ENCODE data around the gene ASCL3.
A peak's percentile ranks its signal among the peaks of the same experiment; 100 is the strongest.
"Not testable (repeated sequence)": the region's sequence is repeated elsewhere in the genome, so short reads cannot be mapped to it uniquely, and the experiment has no call there.

ASCL3 gene, protein sequence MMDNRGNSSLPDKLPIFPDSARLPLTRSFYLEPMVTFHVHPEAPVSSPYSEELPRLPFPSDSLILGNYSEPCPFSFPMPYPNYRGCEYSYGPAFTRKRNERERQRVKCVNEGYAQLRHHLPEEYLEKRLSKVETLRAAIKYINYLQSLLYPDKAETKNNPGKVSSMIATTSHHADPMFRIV

DNA sequence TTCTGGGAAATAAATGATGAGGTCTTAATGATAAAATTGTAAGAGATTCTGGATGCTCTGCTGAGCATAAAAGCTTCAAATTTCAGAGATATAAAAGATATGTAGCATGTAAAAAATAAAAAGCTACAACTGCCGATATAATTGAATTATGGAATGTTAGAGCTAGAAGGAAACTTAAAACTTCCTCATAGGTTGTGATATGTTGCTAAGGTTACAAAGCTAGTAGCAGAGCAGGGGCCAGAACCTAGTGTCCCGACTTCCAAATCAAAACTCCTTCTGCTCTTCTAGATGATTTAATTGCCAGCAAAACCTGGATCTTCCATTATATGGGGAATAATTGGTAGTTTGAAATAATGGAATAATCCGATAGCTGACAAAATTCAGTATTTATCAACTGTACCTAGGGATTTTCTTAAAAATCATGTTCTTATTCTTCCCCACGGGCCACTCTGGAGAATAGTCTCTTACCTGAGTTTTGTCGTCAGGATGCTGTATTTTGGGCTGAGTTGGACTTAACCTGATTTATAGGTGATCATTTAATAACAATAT lies at the start of gene ASCL3:
Gene ASCL3 (minus strand): TSS at position 499 of the 549 bp plus-strand sequence. CDS start 4,855 bp downstream, outside the sequence.
- no peak for DNase-seq

DNA sequence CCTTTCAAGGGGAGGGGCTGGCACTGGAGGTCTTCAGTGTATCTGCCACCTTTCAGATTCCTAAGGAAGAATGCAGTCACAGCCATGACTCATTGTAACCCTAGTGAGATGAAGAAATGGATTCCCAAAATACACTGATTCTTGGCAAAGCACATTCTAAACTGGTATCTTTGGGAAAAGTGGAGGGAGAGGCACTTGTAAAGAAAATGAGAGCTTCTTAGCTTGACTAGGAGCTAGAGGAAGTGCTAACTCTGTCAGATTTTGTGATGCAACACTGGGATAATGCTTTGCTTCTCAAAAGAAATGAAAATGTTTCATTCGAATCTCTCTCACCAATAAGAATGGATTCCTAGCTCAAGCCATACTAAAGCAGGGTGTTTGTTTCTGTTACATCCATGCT lies 46.6 kb upstream of the ASCL3 start:
- DNase-seq, result no peak

DNA sequence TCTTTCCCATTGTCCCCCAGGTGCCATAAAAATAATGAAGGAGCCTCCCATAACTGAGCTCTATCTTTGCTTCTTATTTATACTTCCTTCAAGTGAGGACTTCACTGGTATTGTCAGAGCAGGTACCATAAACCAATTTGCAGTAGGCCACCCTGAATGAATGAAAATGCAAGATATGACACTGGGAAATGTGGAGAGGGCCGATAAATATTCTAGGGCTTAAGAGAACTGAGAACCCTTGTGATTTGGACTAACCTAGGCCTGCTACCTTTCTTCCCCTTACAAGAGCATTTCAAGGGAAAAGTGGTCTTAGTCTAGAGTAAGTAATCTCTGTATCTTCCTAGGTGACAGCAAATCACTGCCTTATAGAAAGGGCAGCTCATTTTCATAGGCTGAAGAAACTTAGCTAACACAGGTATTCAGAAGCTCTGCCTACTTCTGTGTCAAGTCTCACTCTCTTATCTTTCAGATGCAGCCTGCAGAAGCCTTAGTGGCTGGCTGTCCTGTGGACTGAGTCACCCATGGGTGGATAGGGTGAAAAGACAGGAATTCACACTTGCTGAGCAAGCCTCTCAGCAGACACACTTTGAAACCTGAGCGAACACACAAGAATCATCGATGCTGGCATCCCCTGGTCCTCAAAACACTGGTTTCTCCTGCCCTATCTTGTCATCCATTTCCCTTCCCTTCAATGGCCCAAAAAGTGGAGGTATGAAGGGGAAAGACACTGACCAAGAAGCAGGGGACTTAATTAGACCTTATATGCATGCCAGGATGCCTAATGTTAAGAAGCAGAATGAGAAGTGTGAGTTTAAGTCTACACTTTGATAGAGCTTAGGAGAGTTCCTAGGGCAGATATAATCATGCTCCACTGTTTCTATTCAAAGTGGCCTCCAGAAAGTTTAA lies 45.8 kb upstream of the ASCL3 start:
- no peak for DNase-seq

DNA sequence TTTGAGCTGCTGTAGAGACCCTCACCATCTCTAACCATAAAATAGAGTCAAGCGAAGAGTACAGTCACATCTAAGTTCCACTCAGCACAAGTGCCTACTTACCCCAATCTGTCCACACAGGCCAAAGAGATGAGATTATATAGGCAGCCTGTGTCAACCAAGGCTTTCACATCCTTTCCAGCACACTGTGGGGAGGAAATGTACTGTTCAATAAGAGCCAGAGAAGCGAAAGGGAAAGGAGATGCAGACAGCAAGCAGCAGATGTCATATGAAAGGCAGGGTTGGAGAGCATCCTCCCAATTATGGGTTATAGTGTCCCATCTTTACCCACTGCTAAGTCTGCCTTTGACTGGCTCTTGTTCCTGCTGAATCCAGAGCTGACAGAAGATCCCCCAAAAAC lies 44.6 kb upstream of the ASCL3 start:
- DNase-seq, result no peak

DNA sequence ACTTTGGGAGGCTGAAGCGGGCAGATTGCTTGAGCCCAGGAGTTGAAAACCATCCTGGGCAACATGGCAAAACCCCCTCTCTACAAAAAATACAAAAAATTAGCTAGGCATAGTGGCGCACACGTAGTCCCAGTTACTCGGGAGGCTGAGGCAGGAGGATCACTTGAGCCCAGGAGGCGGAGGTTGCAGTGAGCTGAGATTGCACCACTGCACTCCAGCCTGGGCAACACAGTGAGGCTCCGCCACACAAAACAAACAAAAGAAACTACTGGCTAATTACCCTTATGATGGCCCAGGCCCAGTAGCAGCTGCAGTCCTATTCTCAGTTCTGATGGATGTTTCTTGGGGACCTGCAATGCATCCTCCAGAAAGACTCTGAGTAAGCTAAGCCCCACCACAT lies 44.0 kb upstream of the ASCL3 start:
- not testable (repeated sequence) for DNase-seq

DNA sequence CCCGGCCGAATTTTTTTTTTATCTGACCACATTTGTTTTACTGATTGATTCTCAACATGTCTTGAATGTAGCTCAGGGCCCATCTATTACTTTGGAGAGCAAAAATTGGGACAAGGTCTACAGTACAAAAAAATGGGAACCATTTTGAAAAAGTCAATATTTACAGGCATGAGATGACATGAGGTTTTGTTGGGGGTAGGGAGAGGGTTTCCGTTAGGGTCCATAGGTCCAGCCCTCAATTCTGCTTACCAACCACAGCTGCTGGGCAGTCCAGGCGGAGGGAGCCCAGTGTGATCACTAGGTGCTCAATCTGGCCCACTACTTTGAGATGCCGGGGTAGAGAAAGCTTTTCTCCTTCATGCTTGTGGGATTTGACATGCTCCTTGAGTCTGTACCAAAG lies 42.6 kb upstream of the ASCL3 start:
- no peak for DNase-seq

DNA sequence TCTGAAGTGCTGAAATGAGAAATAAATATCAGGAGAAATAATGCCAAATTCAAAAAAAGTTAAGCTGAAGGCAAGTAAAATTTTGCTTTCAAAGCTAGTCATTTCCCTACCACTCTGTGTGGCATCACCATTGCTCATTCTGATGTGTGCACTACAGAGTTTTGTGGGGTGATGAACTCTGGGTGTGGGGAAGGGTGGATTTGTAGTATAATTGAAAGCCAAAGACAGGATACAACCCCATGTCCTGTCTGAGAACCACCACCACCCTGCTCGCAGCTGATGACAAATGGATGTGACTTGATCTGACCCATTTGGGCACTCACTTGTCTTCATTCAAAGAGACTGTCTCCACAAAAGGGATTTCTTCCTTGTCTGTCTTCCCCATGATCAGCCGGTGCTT lies 40.7 kb upstream of the ASCL3 start:
- DNase-seq, result no peak

DNA sequence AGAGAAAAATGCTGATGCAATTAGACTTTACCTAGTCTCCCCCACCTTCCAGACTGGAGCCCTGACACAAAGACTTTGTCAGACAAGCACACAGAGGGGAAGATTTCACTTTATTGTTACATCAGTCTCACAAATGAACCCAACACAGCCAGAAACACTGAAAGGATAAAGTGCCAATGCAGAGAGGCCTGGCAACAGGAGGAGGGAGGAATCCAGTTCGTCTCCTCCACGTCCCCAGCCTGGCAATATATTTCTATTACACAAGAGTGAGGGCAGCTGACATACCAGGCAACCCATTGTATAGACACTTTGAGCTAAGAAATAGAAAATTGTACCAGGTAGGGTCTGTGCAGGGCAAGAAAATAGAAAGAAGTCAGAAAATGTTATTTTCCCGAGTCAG lies 37.7 kb upstream of the ASCL3 start:
- no peak for DNase-seq

DNA sequence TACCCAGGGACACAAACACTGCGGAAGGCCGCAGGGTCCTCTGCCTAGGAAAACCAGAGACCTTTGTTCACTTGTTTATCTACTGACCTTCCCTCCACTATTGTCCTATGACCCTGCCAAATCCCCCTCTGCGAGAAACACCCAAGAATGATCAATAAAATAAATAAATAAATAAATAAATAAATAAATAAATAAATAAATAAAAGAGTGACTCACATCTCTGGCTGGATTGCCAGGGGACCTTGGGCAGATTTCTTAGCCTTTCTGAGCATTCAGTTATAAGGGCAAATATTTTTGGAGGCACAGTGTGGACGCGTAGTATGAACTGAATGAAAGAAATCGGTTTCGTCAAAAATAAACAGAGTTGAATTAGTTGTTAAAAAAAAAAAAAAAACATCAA lies 36.5 kb upstream of the ASCL3 start:
- DNase-seq, result not testable (repeated sequence)

DNA sequence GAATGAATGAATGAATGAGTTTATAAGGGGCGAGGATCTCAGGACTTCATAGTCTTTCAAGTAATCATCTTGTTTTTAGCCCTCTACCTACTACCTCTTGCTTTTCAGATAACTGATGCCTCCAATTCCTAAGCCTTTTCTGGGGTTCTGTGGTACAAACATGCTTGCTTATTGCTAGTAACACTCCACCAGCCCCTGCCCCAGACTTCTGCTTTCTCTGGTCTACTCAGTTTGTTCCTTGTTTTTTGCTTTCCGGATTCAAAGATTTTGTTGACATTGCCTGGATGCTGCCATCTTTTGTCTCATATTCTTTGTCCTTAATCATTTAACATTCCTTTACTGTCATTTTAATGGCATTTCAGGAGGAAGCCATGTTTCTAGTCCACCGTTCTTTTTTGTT lies 30.3 kb upstream of the ASCL3 start:
- no peak for DNase-seq

DNA sequence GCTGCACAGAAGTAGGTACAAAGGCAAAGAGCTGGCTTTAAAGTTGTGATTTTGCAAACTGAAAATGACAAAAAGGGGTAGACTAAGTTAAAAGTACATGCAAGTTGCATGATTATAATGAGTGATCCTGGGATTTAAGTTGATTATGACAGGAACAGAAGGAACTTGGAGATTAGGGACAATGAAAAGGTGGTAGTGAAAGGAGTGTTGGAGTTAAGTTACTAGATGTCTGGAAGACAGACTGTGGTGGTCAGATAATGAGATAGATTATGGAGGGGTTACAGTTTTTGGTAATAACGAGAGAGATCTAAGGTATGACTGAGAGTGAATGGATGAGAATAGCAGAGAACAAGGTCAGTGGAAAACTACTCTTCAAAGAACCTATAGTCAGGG lies 29.1 kb upstream of the ASCL3 start:
- DNase-seq, result no peak

DNA sequence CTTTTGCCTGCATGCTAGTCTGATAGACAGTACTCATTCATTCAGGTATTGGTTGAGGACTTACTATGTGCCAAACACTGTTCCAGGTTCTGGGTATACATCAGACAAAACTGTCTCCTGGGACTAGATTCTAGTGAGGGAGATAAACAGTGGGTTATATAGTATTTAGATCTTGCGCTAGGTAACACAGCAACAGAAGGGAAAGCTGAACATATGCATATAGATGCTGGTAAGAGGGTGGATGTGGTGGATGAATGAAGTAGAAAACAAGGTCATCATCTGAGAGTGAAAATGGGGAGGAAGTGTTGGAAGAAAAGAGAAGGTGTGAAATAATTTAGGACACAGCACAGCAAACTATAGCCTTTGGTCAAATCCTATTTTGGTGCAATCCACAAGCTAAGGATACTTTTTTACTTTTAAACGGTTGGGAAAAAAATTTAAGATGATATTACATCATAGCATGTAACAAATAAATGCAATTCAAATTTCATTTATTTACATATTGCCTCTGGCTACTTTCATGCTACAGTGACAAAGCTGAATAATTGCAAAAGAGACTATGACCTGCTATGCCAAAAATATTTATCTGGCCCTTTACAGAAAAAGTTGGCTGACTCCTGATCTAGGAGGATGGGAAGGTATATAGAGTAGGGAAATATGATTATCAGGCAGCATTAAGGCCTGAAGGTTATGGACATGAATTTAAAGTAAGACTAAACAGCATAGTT lies 28.5 kb upstream of the ASCL3 start:
- DNase-seq, result no peak

DNA sequence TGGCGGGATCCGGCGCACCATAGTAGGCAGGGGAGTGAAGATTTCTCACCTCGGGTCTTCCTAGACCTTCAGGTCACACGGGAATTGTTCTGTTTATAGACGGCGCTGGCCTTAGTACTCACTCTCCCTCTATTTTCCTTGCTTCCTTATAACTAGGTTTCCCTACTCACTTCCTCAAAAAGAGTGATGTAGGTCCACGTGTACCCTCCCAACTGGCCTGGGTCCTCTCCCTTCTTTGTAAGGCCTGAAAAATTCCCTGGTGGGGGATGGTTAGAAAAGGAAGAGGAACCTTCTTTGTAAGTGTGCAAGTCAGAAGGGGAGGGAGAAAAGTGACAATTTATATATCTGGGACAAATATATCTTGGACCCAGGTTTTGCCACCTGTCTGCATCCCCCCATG lies 24.4 kb upstream of the ASCL3 start:
- DNase-seq, result no peak

DNA sequence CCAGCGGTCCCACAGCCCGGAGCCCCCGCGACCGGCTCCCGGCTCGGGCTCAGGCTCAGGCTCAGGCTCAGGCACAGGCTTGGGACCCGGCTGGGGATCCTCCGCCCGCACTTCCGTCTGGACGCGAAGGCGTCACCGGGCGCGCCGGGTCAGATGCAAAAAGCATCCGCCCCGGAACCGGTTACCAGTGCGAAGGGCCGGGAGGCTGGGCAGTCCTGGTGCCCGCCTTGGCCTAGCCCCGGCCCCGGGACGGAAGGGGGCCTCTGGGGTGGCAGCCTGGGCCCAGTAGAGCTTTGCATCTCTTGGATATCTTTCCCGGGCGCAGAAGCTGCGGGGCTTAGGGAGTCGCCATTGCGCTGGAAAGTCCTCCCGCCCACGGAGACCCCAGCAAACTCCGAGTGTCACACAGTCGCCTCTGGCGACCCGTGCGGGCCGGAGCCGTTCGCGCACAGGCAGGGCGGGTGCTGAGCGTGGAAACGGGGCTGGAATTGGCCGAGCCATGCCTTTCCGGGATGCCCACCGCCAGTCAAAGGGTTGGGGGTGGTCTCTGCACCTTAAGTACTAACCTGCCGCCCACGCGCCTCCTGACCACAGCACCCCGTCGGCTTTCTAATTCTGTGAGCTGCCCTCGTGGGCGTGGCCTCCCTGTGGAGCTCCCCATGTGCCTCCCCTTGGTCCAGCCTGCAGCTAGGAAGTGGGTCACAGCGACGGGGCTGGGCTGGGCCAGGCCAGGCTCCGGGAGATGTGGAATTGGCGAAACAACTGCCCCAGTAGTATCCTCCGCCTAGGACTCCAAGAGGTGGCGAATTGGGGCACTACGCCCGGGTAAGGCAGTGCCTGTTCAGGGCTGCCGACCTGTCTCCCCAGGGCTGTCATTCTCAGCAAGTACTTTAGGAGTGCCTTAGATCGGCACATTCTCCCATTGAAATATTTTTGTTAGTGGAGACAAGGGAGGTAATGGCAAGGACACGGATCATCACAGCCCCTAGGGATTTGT lies 21.8 kb upstream of the ASCL3 start, which contains the start of gene TMEM9B:
Gene TMEM9B (minus strand): TSS at position 119 of the 997 bp plus-strand sequence. CDS start 129 bp downstream, outside the sequence.
- peak; percentile 72 for DNase-seq

DNA sequence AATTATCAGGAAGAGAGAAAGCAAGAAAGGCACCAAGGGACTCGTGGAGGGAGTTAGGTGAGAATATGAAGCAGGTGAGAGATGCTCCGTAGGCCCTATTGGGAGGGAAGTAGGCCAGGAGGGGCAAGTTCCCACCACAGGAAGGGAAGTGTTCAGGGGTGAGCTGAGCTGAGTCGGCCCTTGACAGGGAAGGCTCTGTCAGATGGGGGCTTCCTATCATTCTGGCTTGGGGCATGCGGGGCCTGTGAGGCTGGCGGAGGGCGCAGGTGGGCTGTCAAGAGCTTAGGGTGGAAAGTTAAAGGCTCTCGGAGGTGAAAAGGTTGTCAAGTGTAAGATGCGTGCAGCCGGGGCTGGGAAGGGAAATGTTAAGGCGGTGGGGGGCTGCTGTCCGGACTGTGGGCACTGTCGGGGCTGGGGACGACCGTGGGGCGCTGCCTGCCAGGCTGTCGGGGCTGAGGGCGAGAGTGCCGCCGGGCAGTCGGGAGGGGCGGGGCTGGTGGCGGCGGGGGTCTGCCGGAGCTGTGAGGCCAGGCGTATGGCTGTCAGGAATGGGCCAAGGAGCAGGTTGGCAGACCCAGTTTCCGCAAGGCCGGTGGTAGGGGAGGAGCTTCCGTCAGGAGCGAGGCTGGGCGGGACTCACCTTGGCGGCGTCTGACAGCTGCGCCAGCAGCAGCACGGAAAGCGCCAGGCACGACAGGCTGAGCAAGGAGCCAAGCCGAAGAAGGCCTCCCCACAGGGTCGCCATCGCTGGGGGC lies 20.9 kb upstream of the ASCL3 start:
- DNase-seq, result peak; percentile 64

DNA sequence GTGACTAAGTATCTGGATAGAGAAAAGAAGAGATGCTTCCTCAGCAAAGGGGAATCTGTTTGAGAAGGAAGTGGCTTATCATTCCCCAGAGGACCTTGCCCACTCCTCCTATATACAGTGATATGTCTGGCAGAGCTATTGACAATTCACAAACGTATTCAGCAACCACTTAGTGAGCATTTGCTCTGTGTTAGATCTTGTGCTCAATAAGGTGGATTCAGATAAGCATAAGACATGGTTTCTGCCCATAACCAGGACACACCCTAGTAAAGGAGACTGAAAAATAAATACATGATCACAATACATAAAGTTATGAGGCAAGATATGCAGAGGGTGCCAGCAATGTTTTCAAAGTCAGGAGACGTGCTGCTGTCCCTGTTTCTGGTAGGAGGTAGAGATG lies 20.0 kb upstream of the ASCL3 start:
- no peak for DNase-seq

DNA sequence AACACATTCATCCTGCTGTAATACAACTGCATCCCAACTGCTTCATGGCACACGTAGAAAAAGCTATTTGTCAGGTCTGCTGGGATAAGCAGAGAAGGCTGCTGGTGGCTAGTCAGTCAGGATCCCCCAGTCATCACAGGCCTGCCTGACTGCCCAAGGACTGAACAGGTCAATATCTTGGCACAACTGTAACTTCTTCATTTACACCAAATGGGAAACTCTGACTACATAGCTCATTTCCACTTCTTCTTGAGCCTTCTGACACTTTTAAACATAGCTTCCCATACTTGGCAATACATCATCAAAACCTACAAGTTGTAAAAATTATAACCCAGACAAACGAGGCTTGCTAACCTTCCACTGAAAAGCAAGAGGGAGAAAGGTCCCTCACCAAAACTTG lies 18.6 kb upstream of the ASCL3 start:
- DNase-seq, result no peak

DNA sequence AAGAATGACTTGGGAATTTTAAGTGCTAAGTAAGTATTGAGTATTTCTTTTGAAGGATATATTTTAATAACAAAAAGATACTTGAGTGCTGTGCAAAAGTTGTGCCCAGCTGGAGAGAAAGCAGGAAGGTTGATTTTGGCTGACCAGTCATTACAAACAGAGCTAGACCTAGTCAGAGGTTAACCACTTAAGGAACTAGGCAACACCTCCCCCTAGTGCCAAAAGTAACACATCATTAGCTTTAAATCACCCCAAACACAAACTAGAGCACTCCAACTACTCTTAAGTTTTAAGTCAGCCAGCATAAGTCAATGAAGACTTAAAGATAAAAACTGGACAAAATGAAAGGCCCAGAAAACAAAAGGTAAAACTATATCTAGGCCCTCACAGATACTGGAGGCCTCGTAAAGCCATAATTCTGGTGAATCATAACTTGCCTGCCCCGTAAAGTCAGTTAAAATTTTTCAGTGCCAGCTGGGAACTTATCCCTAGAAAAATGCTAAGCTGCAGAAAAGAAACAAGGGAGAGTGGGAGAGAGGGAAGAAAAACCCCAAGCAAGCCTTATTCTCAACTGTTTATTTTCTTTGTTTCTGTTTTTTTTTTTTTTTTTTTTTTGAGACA lies 16.8 kb upstream of the ASCL3 start:
- peak; percentile 62 for DNase-seq

DNA sequence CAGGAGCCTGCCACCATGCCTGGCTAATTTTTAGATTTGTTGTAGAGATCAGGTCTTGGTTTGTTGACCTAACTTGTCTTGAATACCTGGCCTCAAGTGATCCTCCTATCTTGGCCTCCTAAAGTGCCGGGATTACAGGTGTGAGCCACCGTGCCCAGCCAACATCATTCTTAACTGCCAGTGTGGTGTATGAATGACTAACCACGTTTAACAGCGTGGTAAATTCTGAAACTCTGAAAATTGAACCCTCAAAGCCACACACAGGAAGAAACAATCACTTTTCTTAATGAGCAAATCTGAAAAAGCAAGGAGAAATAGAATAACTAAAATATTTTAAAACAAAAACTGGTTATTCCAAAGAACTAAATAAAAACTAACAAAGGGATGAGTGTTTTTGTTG lies 14.0 kb upstream of the ASCL3 start:
- DNase-seq, result no peak

DNA sequence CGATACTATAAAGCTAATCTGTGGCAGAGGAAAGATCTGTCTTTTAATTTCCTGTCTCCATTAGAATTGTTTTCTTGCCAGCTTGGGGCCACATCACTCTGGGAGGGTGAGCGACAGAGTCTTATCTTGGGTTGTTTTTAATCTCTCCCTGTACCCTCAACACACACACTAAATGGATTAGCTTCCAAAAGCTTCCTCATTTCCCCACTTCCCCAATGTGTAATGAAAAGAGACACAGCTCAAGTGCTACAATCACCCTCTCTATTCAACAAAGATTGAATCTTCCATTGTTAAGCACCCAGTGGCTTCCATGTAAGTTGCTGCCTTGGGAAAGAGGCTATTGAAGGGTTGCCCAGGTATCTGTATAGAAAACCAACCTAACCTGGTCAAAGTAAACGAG lies 6.1 kb upstream of the ASCL3 start:
- no peak for DNase-seq

Data from 8988T (cell line).